Measurements from ENCODE around the gene ZNHIT3. TPM values are rescaled to one million over a fixed set of nuclear protein-coding genes. Genes with fewer than 3 reads are reported as not detected.

ZNHIT3 gene
- total and polyA plus RNA-seq, 2 of the 4 experiments (the other 2 are of a cell fraction) = 27.8 to 52.3 TPM

DNA sequence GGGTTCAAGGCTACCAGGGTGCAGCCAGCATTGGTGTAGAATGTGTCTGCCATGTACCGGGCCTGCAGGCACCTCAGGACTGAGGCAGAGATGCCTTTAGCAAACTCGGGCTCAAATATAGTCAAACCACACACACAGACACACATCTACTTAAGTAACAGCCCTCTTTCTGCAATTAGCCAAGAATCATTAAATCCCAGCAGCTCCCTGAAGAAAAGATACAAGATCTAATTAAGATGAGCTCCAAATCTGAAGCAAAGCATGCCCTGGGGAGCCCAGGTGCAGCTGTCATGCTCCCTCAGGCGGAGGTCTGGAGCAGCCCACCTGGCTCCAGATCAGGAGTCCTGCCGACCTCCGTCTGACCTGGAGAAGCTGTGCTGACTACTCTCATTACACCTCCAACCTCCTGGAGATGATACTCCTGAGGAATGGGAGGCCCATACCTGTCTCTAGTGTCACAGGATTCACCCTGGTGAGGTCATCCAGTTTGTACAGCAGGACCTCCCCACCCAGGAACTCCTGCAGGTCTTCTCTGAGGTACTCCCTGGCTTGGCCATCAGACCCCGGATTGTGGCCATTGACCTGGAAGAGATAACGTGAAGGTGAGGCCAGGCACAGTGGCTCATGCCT lies 41.3 kb downstream of the ZNHIT3 start:
- Histone ChIP-seq H3K27ac (ENCODE audit: insufficient read depth, low read length) (no peak overlapping the region), H3K4ac (ENCODE audit: low read depth, low read length) (no peak overlapping the region), H3K9me1 (ENCODE audit: insufficient read depth, low read length) (peaks cover 17% of the 10 kb centered on the region), H3K9ac (ENCODE audit: low read depth, low read length) (no peak overlapping the region), H4K20me1 (ENCODE audit: insufficient read depth, low read length) (peaks cover 6% of the 10 kb centered on the region), H3K9me3 (ENCODE audit: control insufficient read depth, insufficient read depth, low read length) (no peaks in the 10 kb centered on the region), H2BK5ac (ENCODE audit: low read depth, low read length, poor library complexity, severe bottlenecking) (no peak overlapping the region), H2AK9ac (replicated peaks; ENCODE audit: low read depth, low read length, poor library complexity) (no peak overlapping the region), H4K5ac (ENCODE audit: low read depth, low read length) (no peak overlapping the region), H2BK120ac (ENCODE audit: low read depth, low read length) (no peak overlapping the region), H2BK15ac (ENCODE audit: low read depth, low read length) (no peak overlapping the region), H3K4me3 (ENCODE audit: insufficient read depth, low read depth, low read length) (no peak overlapping the region), H4K8ac (ENCODE audit: low read depth in 2 of 2, low read length in 2 of 2) (no peak overlapping the region), H3K18ac (ENCODE audit: low read depth, low read length) (no peak overlapping the region), H3K4me2 (ENCODE audit: low read depth, low read length) (no peak overlapping the region), H3K23ac (ENCODE audit: low read depth, low read length) (no peak overlapping the region), H2BK20ac (ENCODE audit: low read depth, low read length) (no peak overlapping the region), H2AK5ac (ENCODE audit: low read depth, low read length) (no peak overlapping the region), H3K4me1 (ENCODE audit: control insufficient read depth, insufficient read depth, low read length) (no peaks in the 10 kb centered on the region), H3K14ac (replicated peaks; ENCODE audit: low read depth, low read length) (no peak overlapping the region), H4K91ac (ENCODE audit: insufficient read depth, low read depth, low read length) (no peak overlapping the region), H3K36me3 (ENCODE audit: control insufficient read depth, insufficient read depth, low read length) (peaks cover 37% of the 10 kb centered on the region), H3K27me3 (ENCODE audit: control insufficient read depth, insufficient read depth, low read length) (no peaks in the 10 kb centered on the region), H3K56ac (ENCODE audit: extremely low read depth, insufficient read depth, low read length) (no peak overlapping the region), H2AFZ (replicated peaks; ENCODE audit: low read length, poor library complexity) (no peak overlapping the region), H3K79me1 (ENCODE audit: low read depth in 1 of 2, low read length in 2 of 2) (peaks cover 17 to 36% of the 10 kb centered on the region in 2 experiments)
- no TSS peak for BruUV-seq (replicated peaks)
- CTCF ChIA-PET = no interaction called here
- POLR2A ChIA-PET (ENCODE audit: unreplicated experiment) = interaction anchor here (0.7 kb wide), 1 partner anchor 18 kb away, joined by 3 read pairs; no protein-coding TSS in a partner anchor
- DNase-seq (no peak), ATAC-seq (ENCODE audit: low read depth) (no peak)
- intact Hi-C loops (cut with micrococcal nuclease) (no loop called here), in situ Hi-C loops (cut with MboI; ENCODE audit: low sequenced_read_pairs) (no loop called here), dilution Hi-C loops (cut with HindIII; ENCODE audit: low sequenced_read_pairs, unreplicated experiment) (no loop called here)
- 100% methylated on average over 3 of the region's 7 CpGs; no CpG with 5 or more reads in 1 of the 2 experiments for WGBS, 2 experiments (ENCODE audit: extremely low coverage in 2 of 2, insufficient read length in 1 of 2)
- TF ChIP-seq CEBPB (IDR thresholded peaks at IDR 0.05; ENCODE audit: low read depth, low read length) = no peak
- TF ChIP-seq NFE2L2 (IDR thresholded peaks at IDR 0.05; ENCODE audit: low read depth, low read length) = no peak
- TF ChIP-seq, protein P1, sequence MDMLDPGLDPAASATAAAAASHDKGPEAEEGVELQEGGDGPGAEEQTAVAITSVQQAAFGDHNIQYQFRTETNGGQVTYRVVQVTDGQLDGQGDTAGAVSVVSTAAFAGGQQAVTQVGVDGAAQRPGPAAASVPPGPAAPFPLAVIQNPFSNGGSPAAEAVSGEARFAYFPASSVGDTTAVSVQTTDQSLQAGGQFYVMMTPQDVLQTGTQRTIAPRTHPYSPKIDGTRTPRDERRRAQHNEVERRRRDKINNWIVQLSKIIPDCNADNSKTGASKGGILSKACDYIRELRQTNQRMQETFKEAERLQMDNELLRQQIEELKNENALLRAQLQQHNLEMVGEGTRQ (IDR thresholded peaks at IDR 0.05; ENCODE audit: low read depth, low read length) = no peak

Data from IMR-90 (cell line).